Measurements from ENCODE around the gene PSMG4. TPM values are rescaled to one million over a fixed set of nuclear protein-coding genes. Genes with fewer than 3 reads are reported as not detected.

The PSMG4 gene
- total and polyA plus RNA-seq, 2 of the 8 experiments (the other 6 are each of a cell fraction or from before 2014, with no cell fraction given), result 40.6 to 113 TPM

GRCh38 chr6:3231247-3232016 is 27.3 kb upstream of the PSMG4 start (continued):
- no peak for TF ChIP-seq CEBPB (IDR thresholded peaks at IDR 0.05; ENCODE audit: low read depth, low read length)
- no peak for TF ChIP-seq SAP30 (IDR thresholded peaks at IDR 0.05; ENCODE audit: insufficient read depth, insufficient replicate concordance, low read length)
- TF ChIP-seq CBX5 (IDR thresholded peaks at IDR 0.05; ENCODE audit: low read depth, low read length), result no peak
- TF ChIP-seq SIRT6 (IDR thresholded peaks at IDR 0.05; ENCODE audit: low read length), result no peak
- no peak for TF ChIP-seq SP2 (IDR thresholded peaks at IDR 0.05; ENCODE audit: low read length)
- TF ChIP-seq FOSL1 (IDR thresholded peaks at IDR 0.05; ENCODE audit: insufficient read depth, low read depth, low read length), result no peak
- no peak for TF ChIP-seq ATF3 (IDR thresholded peaks at IDR 0.05; ENCODE audit: insufficient read depth, low read depth, low read length)
- TF ChIP-seq CHD2 (IDR thresholded peaks at IDR 0.05; ENCODE audit: low read length), result 0 out of 2 replicates have a peak, but pooled peaks have one; percentile 49
- TF ChIP-seq BRCA1 (IDR thresholded peaks at IDR 0.05; ENCODE audit: low read depth, low read length), result no peak
- peak; percentile 94 for TF ChIP-seq YY1 (IDR thresholded peaks at IDR 0.05; ENCODE audit: low read depth, low read length)
- TF ChIP-seq HDAC6 (IDR thresholded peaks at IDR 0.05; ENCODE audit: low read depth, low read length), result no peak
- TF ChIP-seq ASH2L (IDR thresholded peaks at IDR 0.05; ENCODE audit: low read length), result peak; percentile 78
- no peak for TF ChIP-seq EZH2 (IDR thresholded peaks at IDR 0.05; ENCODE audit: low read depth, low read length, severe bottlenecking)
- TF ChIP-seq ATF2 (IDR thresholded peaks at IDR 0.05; ENCODE audit: low read length), result peak; percentile 53; the same call in 1 of the 2 replicates
- TF ChIP-seq CHD1 (IDR thresholded peaks at IDR 0.05; ENCODE audit: low read depth, low read length), result peak; percentile 58; the same call in 1 of the 2 replicates
- TF ChIP-seq CREB1 (IDR thresholded peaks at IDR 0.05), result peak; percentile 52
- TF ChIP-seq BACH1 (IDR thresholded peaks at IDR 0.05; ENCODE audit: low read length), result peak; percentile 26; the same call in 1 of the 2 replicates
- TF ChIP-seq PHF8 (conservative IDR thresholded peaks at IDR 0.05; ENCODE audit: low read depth, low read length), result peak; percentile 32; the same call in 1 of the 2 replicates
- TF ChIP-seq RBBP5 (IDR thresholded peaks at IDR 0.05; ENCODE audit: borderline replicate concordance, low read depth, low read length), result peak; percentile 69; the same call in 1 of the 2 replicates
- TF ChIP-seq BCL11A (IDR thresholded peaks at IDR 0.05; ENCODE audit: low read depth in 2 of 2, low read length in 2 of 2), result no peak
- TF ChIP-seq TBP (IDR thresholded peaks at IDR 0.05; ENCODE audit: low read depth, low read length), result peak; percentile 47; the same call in 1 of the 2 replicates
- TF ChIP-seq KDM5A (IDR thresholded peaks at IDR 0.05; ENCODE audit: low read length), result no peak
- no peak for TF ChIP-seq RFX5 (IDR thresholded peaks at IDR 0.05; ENCODE audit: borderline replicate concordance, low read depth, low read length)

Data from H1 (cell line).